Measurements from ENCODE around the gene ERVV-1.
"Not testable (repeated sequence)": the region's sequence is repeated elsewhere in the genome, so short reads cannot be mapped to it uniquely, and the experiment has no call there.

The ERVV-1 gene

DNA sequence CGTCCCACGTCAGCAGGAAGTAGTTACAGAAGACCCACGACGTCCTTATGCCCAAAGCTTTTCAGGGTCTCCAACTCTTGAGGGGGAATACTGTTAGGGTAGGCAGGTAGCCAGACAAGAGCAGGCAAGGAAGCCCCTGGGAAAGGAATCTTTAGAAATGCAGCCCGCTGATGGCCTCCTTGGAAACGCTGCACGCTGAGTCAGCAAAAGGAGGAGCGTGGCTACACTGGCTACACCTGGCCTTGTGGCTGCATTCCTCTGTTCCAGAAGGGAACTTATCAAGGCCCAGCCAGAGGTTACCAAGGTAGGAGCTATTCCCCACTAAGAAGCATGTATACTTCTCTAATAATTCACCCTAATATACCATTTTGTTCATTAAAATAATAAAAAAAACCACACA, 2.0 kb downstream of the ERVV-1 start:
- no peak for TF ChIP-seq CTCF (IDR thresholded peaks at IDR 0.05; ENCODE audit: insufficient read depth, low read depth, low read length, missing control alignments)
- no peak overlapping the region for H3K4me3 ChIP-seq (ENCODE audit: low read depth, low read length)
- no peak for DNase-seq (ENCODE audit: low read depth)

DNA sequence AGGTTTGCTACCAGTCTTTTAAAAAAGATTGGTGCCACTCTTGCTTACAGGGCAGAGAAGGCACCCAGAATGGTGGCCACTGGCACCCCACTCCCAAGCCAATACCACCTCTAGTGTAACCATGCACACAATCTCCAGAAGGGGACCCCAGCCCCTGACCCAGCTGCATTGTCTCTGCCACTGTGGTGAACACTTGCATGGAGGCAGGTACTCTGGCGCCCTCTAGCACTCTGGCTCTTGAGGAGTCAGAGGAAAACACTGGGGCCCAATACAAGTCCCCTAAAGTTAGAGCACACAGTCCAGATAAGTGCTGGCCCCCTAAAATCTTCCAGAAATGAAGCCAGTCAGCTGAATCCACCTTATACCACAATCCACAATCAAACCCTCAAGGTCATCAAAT, 6.0 kb downstream of the ERVV-1 start:
- no peak overlapping the region for H3K4me3 ChIP-seq (ENCODE audit: low read depth, low read length)
- TF ChIP-seq CTCF (IDR thresholded peaks at IDR 0.05; ENCODE audit: insufficient read depth, low read depth, low read length, missing control alignments) = no peak
- no peak for DNase-seq (ENCODE audit: low read depth)

- H3K4me3 ChIP-seq (ENCODE audit: low read depth, low read length); DNase-seq (ENCODE audit: low read depth): not testable (repeated sequence)
Observed at GRCh38 chr19:53028306-53028705, 14.6 kb downstream of the ERVV-1 start.

GRCh38 chr19:53034054-53034453, 20.3 kb downstream of the ERVV-1 start:
- TF ChIP-seq CTCF (IDR thresholded peaks at IDR 0.05; ENCODE audit: insufficient read depth, low read depth, low read length, missing control alignments) = no peak
- no peak for DNase-seq (ENCODE audit: low read depth)
- H3K4me3 ChIP-seq (ENCODE audit: low read depth, low read length) = no peak overlapping the region

DNA sequence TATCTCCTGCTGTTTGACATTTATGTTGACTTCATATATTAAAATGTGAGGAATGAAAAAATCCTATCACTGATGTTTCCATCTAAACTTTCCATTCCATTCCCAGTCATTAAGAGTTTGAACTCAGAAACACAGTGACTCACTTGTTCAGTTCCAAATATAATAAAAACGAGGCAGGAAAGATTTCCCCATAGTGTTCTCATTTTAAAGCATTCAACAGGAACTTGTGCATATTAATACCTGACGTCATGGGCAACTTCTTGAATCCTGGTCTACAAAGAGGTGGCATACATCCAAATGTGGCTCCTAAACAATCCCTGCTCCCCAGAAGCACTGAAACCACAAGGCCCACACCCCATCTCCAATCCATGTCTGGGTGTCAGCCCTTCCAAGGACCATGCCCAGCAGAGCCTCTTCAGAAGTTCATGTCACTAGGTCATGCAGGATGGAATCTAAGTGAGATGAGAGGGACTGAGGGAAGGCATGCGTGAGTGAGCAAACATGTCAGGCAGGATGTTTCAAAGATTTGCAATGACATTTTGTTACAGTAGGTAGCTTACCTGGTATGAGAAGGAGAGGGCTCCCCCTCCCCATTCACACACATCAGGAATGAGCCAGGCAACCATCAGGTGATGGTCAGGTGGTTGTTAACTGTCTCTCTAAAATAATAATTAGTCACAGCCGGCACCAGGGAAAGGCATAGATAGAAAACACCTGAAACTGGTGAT, 21.4 kb downstream of the ERVV-1 start:
- no peak overlapping the region for H3K4me3 ChIP-seq (ENCODE audit: low read depth, low read length)
- TF ChIP-seq CTCF (IDR thresholded peaks at IDR 0.05; ENCODE audit: insufficient read depth, low read depth, low read length, missing control alignments) = no peak
- no peak for DNase-seq (ENCODE audit: low read depth)

- no peak for DNase-seq (ENCODE audit: low read depth)
- H3K4me3 ChIP-seq (ENCODE audit: low read depth, low read length) = no peak overlapping the region
Observed at GRCh38 chr19:53037101-53038097, 23.7 kb downstream of the ERVV-1 start.

More at GRCh38 chr19:53037101-53038097, 23.7 kb downstream of the ERVV-1 start:
- no peak for TF ChIP-seq CTCF (IDR thresholded peaks at IDR 0.05; ENCODE audit: insufficient read depth, low read depth, low read length, missing control alignments)

Data from GM12865 (cell line).